HG02852 (cell line): ENCODE measurements around the gene COPG1.
"Not testable (repeated sequence)": the region's sequence is repeated elsewhere in the genome, so short reads cannot be mapped to it uniquely, and the experiment has no call there.

Source experiments
- ATAC-seq: cut with Tn5 transposase; IDR thresholded peaks from one replicate; pipeline ENCODE4 v1.9.1; 2021; ENCODE audit warnings: mild to moderate bottlenecking, moderate library complexity; ENCODE audit not compliant: unreplicated experiment

COPG1 gene, protein sequence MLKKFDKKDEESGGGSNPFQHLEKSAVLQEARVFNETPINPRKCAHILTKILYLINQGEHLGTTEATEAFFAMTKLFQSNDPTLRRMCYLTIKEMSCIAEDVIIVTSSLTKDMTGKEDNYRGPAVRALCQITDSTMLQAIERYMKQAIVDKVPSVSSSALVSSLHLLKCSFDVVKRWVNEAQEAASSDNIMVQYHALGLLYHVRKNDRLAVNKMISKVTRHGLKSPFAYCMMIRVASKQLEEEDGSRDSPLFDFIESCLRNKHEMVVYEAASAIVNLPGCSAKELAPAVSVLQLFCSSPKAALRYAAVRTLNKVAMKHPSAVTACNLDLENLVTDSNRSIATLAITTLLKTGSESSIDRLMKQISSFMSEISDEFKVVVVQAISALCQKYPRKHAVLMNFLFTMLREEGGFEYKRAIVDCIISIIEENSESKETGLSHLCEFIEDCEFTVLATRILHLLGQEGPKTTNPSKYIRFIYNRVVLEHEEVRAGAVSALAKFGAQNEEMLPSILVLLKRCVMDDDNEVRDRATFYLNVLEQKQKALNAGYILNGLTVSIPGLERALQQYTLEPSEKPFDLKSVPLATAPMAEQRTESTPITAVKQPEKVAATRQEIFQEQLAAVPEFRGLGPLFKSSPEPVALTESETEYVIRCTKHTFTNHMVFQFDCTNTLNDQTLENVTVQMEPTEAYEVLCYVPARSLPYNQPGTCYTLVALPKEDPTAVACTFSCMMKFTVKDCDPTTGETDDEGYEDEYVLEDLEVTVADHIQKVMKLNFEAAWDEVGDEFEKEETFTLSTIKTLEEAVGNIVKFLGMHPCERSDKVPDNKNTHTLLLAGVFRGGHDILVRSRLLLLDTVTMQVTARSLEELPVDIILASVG

DNA sequence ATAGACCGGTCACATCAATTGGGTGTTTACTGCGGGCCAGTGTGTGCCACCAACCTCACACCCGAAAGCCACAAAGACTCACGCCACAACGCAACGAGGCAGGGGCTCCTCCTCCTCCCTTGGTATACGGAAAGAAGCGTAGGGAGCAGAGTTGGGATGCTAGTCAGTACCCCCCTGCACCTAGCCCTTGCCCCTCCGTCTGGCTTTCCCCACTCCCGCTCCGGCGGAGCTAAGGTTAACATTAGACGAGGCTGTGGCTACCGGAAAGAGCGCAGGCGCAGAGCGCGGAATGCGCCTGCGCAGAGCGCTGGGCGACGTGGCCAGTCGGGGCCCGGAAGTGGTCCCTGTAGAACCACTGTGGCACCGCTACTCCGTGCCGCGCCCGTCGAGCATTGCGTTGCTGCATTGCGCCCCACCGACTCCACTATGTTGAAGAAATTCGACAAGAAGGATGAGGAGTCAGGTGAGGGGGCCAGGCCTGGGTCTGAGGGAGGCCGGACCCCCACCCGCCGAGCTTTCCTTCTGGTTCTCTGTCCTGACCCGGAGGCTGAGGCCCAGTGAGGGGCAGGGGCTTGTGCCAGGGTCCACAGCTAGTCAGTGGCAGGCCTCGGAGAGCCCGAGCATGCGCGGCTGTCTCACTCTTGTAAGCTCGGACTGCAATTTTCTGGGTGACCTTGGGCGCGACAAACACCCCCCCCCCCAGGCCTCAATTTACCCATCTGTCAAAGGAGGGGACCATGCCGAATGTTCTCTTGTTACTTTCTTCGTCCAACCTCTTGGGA is at the start of gene COPG1:
COPG1 (plus strand) TSS at position 323 of the 782 bp plus-strand sequence; CDS start at position 427, 104 bp downstream.
- peak; percentile 76 for ATAC-seq

DNA sequence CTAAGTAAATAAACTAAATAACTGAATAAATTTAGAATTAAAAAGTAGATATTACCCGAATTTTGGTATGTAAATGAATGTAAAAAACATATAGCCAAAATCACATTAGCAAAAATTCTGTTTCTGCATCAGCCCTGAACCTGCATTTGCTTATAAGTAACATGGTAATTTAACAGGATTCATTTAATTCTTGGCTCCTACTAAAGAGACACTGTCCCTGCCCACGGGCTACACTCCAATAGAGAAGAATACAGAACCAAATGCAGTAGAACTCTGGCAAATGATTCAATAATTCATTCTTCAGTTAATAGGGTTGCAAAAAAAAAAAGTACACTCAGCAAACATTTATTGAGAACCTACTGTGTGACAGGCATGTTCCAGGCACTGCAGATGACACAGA is 44.9 kb upstream of the COPG1 start:
- ATAC-seq, result no peak

DNA sequence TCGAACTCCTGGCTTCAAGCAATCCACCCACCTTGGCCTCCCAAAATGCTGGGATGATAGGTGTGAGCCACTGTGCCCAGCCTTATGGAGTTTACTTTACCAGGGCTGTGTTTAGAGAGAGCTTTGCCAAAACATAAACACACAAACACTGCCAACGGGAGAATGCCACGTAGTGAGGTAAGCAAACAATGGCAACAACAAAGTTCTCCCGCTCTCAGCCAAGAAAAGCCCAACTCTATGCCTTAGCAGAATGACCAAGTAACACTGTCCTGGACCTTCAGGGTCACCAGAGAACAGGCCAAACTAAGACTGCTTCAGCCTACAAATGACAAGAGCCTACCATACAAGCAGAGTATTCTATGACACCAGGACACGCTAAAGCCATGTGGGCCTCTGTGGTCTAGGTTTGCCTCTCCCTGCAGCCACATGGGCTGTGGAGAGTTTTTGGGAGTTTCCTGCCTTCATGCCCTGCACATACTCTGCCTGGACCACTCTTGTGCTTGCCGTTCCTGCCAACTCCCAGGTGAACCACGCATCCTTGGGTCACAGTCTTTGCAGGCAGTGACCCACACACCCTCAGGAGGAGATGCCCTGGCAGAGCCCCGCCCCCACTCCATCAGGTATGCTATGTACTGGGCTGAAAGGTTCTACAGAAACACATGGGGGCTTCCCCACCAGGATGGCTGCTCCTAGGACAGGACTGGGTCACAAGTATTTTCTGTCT is 44.1 kb upstream of the COPG1 start:
- no peak for ATAC-seq

DNA sequence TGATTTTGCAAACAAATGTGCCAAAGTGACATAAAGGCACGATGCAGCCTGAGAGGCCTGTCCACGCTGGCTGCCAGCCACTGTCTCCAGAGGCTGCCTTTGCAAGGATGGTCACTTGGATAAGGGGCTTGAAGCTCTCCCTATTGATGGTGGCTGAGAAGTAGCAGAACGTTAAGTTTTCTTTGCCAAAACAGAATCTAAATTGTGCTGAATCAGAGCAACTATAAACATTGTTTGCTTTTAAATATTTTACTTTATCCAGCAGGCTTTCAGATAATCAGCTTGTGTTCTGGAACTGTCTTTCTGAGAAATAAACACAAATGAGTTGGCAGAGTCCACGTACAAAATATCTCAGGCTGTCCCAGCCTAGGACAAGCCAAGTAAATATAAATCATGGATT is 41.9 kb upstream of the COPG1 start:
- ATAC-seq, result no peak

DNA sequence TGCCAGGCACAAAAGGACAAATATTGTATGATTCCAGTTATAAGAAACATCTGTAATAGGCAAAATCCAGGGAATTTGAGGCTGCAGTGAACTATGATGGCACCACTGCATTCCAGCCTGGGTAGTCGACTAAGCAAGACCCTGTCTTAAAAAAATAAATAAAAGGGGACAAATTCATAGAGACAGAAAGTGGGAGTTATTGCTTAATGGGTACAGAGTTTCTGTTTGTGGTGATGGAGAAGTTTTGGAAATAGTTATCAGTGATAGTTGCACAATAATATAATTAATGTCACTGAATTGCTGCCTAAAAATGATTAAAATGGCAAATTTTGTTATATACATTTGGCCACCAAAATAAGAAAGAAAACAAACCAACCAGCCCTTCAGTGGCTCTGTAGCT is 38.1 kb upstream of the COPG1 start:
- ATAC-seq, result no peak

DNA sequence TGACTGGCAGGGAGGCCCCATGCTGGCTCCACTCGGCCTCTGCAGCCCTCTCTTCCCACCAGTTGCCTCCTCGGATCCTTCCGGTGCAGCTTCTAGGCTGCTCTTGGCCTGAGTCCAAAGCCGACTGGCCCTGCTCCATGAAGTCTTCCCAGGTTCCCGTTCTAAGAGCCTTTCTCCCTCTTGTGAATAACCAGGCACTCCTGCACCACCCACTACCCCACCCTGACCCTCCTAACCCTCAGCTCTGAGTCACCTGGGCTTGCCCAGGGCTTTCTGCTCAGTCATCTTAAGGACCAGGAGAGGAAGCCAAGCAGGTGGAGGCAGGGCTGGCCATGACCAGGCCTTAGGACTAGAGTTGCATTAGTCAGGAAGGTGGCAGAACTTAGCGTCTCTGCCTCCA is 37.6 kb upstream of the COPG1 start:
- ATAC-seq, result no peak

DNA sequence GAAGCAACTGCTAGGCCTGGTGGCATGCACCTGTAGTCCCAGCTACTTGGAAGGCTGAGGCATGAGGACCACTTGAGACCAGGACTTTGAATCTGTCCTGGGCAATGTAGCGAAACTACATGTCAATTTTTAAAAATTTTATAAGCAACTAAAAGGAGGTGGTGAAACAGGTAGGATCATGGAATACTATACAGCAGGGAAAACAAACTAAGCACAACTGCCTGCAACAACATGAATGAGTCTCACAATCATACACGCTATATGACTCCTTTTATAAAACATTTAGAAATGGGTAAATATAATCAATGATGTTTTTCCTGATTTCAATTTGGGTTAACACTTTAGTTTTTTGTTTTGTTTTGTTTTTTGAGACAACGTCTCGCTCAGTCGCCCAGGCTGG is 36.2 kb upstream of the COPG1 start:
- no peak for ATAC-seq

DNA sequence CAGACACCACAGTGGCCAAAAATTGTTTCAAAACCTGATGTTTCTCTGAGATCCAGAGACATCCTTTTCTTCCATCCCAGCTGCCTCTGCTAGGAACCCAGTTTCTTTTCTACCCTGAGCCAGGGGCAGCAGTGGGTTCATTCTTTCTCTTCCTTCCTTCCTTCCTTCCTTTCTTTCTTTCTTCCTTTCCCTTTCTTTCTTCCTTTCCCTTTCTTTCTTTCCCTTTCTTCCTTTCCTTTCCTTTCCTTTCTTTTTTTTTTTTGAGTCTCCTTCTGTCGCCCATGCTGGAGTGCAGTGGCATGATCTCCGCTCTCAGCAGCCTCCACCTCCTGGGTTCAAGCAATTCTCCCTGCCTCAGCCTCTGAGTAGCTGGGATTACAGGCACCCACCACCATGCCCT is 30.7 kb upstream of the COPG1 start:
- no peak for ATAC-seq

DNA sequence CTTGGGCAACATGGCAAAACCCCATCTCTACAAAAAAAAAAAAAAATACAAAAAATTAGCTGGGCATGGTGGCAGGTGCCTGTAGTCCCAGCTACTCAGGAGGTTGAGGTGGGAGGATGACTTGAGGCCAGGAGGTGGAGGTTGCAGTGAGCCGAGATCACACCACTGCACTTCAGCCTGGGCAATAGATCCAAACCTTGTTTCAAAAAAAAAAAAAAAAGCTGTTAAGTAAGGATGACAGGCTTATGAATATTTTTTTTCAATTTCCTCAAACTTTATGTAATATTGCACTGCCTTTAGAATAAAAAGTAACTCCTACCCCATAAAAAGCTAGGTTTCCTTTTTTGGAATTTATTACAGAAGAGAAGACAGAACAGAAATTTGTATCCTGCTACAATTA is 25.0 kb upstream of the COPG1 start:
- not testable (repeated sequence) for ATAC-seq

DNA sequence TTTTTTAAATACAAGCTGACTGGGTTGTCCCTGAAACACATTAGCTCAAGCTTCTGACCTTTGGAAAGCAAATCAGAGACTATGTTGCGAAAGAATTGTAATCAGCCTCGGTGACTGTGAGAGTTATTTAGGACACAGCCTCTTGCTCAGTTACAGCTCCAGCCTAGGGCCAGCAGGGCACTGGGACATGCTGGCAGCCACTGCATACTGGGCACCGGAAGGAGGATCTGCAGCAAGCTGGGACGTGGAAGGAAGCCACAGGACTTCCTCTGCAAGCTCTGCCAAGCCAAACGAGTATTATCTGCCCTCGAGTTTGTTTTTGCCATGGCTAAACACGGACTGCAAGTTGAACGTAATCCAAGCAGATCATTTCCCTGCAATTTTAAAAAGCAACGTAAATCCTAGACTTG is 24.4 kb upstream of the COPG1 start:
- ATAC-seq, result no peak

DNA sequence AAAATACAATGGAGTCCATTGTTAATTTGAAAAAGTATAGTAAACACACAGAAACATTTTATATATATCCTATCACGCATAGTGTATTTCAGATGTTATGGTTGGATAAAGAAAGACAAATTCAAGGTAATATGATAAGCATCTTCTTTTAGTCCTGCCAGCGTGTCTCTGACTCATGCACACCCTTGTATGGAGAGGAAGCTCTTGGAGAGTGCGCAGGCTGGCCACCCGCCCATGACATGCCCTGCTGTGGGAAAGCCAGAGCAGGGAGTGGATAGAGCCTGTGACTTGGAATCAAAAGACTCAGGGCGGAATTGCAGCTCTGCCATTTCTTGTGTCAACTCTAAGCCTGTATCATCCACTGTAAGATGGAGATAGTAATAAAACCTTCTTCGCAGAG is 23.0 kb upstream of the COPG1 start:
- ATAC-seq, result no peak

DNA sequence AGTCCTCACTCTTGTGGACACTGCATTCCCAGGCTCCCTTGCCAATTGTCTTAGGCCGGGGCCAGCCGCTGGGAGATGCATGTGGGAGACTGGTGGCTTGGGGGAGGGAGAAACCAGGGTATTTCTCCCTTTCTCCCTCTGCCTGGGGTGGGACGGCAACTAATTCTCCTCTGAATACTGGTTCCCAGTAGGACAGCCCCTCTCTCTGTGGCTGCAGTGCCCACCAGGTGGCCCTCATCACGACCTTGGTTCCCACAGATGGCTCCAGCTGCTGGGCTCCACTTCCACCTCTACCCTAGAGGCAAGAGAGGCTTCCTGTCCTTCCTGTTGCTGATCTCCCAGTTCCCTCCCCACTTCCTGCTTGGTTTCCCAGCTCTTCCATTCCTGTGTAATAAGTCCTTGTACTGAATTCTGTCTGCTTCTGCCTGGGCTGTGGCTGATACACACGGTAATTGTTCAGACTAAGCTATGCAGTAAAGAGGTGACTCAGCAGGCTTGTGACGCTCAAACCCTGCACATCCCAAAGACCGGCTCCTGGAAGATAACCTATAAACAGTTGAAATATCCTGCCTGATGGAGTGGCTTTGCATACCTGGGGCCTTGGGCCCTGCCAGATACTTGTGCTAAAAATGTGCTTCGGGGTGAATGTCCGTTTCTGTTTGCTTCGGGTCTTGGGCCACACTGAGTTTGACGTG is 20.4 kb upstream of the COPG1 start:
- no peak for ATAC-seq

DNA sequence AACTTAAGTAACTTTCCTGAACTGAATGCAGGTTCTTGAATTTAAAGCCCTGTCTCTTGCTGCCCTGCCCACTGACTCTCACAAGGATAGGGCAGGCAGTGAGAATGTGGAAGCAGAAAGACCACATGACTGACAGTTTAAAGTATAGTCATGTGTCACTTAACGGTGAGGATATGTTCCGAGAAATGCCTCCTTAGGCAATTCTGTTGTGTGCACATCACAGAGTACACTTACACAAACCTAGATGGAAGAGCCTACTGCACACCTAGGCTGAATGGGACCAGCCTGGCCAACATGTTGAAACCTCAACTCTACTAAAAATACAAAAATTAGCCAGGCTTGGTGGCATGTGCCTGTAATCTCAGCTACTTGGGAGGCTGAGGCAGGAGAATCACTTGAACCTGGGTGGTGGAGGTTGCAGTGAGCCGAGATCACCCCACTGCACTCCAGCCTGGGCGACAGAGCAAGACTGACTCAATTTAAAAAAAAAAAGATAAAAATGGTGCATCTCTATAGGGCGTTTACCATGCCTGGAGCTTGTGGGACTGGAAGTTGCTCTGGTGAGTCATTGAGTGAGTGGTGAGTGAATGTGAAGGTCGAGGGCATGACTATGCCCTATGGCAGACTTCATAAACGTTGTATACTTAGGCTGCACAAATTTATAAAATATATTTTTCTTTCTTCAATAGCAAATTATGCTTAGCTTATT is 18.9 kb upstream of the COPG1 start:
- no peak for ATAC-seq

DNA sequence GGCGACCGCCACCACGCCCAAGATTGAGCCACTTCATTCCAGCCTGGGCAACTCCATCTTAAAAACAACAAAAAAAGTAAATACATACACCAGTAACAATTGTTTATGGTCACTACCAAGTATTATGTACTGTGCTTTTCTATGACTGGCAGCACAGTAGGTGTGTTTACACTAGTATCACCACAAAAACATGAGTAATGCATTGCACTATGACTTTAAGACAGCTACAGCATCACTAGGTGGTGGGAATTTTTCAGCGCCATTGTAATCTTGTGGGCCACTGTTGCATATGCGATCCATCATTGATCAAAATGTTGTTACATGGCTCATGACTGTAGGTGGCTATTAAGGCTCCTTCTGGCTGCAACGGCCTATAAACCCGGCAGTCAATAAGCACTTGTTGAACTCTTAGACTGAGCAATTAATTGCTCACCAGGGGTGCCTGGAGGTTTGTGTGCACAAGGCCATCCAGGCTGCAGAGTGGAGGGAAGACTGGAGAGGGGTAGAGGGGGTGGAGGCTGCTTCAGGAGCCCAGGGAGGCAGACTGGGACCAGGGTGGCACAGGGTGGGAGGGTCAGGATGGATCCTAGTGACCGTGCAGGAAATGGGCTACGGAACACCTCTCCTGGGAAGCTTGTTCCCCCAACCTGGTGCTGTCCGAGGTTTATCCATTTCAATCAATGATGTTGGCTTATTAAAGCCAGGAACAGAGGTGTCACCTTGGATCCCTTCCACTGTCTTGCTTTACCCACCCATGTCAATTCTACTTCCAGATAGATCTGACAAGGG is 17.9 kb upstream of the COPG1 start:
- ATAC-seq, result no peak

DNA sequence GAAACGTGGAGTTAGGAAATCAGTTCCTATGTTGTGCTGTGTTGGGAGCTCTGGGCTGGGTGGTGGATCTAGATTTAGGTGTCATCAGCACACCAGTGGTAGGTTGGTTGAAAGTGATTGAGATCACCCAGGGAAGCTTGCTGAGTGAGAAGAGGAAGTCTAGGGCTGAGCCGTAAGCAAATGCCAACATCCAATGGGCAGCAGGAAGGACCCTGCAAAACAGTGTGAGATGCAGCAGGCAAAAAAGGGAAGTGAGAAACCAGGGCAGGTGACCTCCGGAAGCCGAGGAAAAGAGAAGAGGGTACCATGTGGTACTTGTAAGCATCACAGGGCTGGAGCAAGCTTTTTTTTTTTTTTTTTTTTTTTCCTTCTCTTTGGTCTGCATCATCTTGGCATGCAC is 15.9 kb upstream of the COPG1 start:
- ATAC-seq, result peak; percentile 89

DNA sequence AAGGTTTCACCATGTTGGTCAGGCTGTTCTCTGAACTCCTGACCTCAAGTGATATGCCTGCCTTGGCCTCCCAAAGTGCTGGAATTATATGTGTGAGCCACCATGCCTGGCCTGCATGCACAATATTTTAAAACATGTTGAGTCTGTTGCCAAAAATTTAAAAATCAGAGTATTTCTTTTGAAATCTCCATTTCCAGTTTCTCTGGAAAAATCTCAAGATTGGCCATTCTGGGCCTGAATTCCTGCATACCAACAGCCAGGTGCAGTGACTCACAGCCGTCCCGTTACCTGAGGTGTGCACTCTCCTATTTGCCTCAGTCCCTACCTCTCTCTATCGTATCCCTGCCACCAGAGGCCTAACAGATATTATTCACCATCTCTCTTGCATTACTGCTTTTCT is 15.0 kb upstream of the COPG1 start:
- ATAC-seq, result no peak

DNA sequence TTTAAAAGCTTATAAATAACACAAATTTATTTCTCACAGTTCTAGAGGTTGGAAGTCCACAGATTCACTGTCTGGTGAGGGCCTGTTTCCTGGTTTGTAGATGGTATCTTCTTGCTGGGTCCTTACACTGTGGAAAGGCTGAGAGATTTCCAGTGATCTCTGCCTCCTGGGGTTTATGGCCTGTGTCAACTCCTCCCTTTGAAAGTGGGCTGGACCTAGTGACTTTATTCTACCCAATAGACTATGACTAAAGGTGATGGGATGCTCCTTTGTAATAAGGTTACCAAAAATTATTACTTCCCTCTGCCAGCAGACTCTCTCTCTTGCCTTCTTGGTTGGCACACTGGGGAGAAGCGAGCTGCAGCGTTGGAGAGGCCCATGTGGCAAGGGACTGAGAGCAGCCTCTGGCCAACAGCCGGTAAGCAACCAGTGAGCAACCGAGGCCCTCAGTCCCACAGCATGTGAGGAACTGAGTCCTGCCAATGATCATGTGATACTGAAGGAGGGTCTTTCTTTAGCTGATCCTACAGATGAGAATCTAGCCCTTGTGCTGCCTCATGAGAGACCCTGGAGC is 14.0 kb upstream of the COPG1 start:
- no peak for ATAC-seq

DNA sequence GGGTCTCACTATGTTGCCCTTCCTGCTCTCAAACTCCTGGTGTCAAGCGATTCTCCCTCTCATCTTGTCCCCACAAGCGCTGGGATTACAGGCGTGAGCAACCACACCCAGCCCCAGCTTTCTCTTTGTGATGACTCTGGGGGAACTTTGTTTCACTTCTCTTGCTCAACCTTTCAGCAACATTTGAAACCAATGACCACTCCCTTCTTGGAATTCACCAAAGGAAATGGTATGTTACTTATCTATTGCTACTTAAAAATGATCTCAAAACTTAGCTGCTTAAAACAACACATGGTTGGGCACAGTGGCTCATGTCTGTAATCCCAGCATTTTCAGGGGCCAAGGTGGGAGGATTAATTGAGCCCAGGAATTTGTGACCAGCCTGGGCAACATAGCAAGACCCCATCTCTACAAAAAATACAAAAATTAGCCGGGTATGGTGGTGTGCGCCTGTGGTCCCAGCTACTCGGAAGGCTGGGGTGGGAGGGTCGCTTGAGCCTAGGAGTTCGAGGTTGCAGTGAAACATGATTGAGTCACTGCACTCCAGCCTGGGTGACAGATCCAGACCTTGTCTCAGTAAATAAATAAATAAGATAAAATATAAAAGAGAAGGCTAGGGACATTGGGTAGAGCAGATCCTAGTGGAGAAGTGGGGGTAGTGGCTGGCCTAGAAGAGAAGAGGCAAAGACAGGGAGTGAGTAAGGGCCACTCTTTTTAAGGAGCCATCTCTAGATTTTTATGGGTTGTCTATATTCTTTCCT is 10.3 kb upstream of the COPG1 start:
- ATAC-seq, result no peak
